CD14-positive monocyte (primary cell): ENCODE results near the gene MCFD2. TPM values are rescaled to one million over a fixed set of nuclear protein-coding genes. Genes with fewer than 3 reads are reported as not detected.

Source experiments
- DNase-seq, 3 donors: peaks; one replicate each; pipeline ENCODE4 v3.0.0-alpha.2; 2011 to 2022
- H2AFZ ChIP-seq: 2 replicates; pipeline ENCODE4 v1.6.0; 2012; ENCODE audit warnings: mild to moderate bottlenecking, low read depth, low read length, inconsistent platforms; ENCODE audit not compliant: insufficient read depth, poor library complexity, severe bottlenecking
- H3K27ac ChIP-seq, 2 donors: 1 replicate in 1 of 2; 2 replicates in 1 of 2; pipeline ENCODE4 v1.5.1; 2012 to 2013; ENCODE audit warnings: low read length in 2 of 2, control low read depth in 1 of 2, inconsistent platforms in 1 of 2, low read depth in 1 of 2, mild to moderate bottlenecking in 1 of 2
- H3K27me3 ChIP-seq, 2 donors: one replicate each; pipeline versions ENCODE4 v1.6.0 to v1.6.1; 2011 to 2013; ENCODE audit warnings: low read length in 2 of 2; ENCODE audit not compliant: control insufficient read depth in 2 of 2, insufficient read depth in 2 of 2
- H3K36me3 ChIP-seq, 2 donors: replicated peaks in 1 of 2; 1 replicate in 1 of 2; 2 replicates in 1 of 2; pipeline versions ENCODE4 v1.5.1 to v1.6.1; 2012 to 2013; ENCODE audit warnings: low read length in 2 of 2, control low read depth in 1 of 2, inconsistent platforms in 1 of 2, mild to moderate bottlenecking in 1 of 2; ENCODE audit not compliant: insufficient read depth in 2 of 2, control insufficient read depth in 1 of 2
- H3K4me1 ChIP-seq, 2 donors: 1 replicate in 1 of 2; 2 replicates in 1 of 2; pipeline versions ENCODE4 v1.5.1 to v1.6.1; 2012 to 2013; ENCODE audit warnings: low read length in 2 of 2, control low read depth in 1 of 2, inconsistent platforms in 1 of 2, mild to moderate bottlenecking in 1 of 2, moderate library complexity in 1 of 2; ENCODE audit not compliant: insufficient read depth in 2 of 2, control insufficient read depth in 1 of 2
- H3K4me2 ChIP-seq: replicated peaks from 2 replicates; pipeline ENCODE3; 2012; ENCODE audit warnings: low read length, moderate library complexity, mild to moderate bottlenecking; ENCODE audit not compliant: poor library complexity, severe bottlenecking; ENCODE audit errors: extremely low read depth
- H3K4me3 ChIP-seq, 3 experiments: fragments of 200-600 bp in 1 of 3; sonication (generic) in 1 of 3; replicated peaks in 1 of 3; 1 replicate in 2 of 3; 2 replicates in 1 of 3; pipeline ENCODE4 v1.5.1; 2011 to 2013; ENCODE audit warnings: low read length in 3 of 3, mild to moderate bottlenecking in 3 of 3, control low read depth in 2 of 3, low read depth in 2 of 3, inconsistent platforms in 1 of 3, moderate library complexity in 1 of 3
- H3K79me2 ChIP-seq: 2 replicates; pipeline ENCODE4 v1.6.0; 2012; ENCODE audit warnings: mild to moderate bottlenecking, control low read depth, inconsistent platforms, low read length, moderate library complexity; ENCODE audit not compliant: insufficient read depth
- H3K9ac ChIP-seq: 2 replicates; pipeline ENCODE4 v1.6.0; 2017; ENCODE audit warnings: low read length, mild to moderate bottlenecking; ENCODE audit not compliant: insufficient read depth, poor library complexity, severe bottlenecking
- H3K9me3 ChIP-seq, 2 donors: replicated peaks in 1 of 2; 1 replicate in 1 of 2; 2 replicates in 1 of 2; pipeline versions ENCODE4 v1.5.1 to v1.6.1; 2012 to 2013; ENCODE audit warnings: low read length in 2 of 2, control low read depth in 1 of 2; ENCODE audit not compliant: control insufficient read depth in 1 of 2, insufficient read depth in 1 of 2
- H4K20me1 ChIP-seq: 2 replicates; pipeline ENCODE4 v1.6.0; 2012; ENCODE audit warnings: mild to moderate bottlenecking, low read length, control low read depth, moderate library complexity; ENCODE audit not compliant: insufficient read depth
- H3K27ac Mint-ChIP-seq, 7 donors: one replicate each; pipeline ENCODE4 v1.8.0; 2020; ENCODE audit warnings: mild to moderate bottlenecking in 7 of 7, mixed read lengths in 7 of 7, moderate library complexity in 6 of 7, inconsistent platforms in 2 of 7
- H3K27me3 Mint-ChIP-seq, 3 donors: one replicate each; pipeline ENCODE4 v1.8.0; 2021 to 2022; ENCODE audit warnings: low read depth in 3 of 3, mild to moderate bottlenecking in 3 of 3, mixed read lengths in 3 of 3, moderate library complexity in 3 of 3, inconsistent platforms in 1 of 3
- H3K36me3 Mint-ChIP-seq, 2 donors: one replicate each; pipeline ENCODE4 v1.8.0; 2020; ENCODE audit warnings: mixed read lengths in 2 of 2, inconsistent platforms in 1 of 2, mild to moderate bottlenecking in 1 of 2
- H3K4me1 Mint-ChIP-seq: one replicate; pipeline ENCODE4 v1.8.0; 2020; ENCODE audit warnings: mild to moderate bottlenecking, mixed read lengths
- H3K4me3 Mint-ChIP-seq, 2 donors: one replicate each; pipeline ENCODE4 v1.8.0; 2020; ENCODE audit warnings: mild to moderate bottlenecking in 2 of 2, mixed read lengths in 2 of 2, moderate library complexity in 1 of 2
- H3K9me3 Mint-ChIP-seq, 7 donors: one replicate each; pipeline ENCODE4 v1.8.0; 2020 to 2022; ENCODE audit warnings: mixed read lengths in 7 of 7, mild to moderate bottlenecking in 6 of 7, moderate library complexity in 6 of 7, inconsistent platforms in 2 of 7
- WGBS: methylation state at CpG from one replicate; pipeline ENCODE4 v1.1.5; 2013; ENCODE audit warnings: missing lambda C conversion rate; ENCODE audit not compliant: insufficient coverage; 5-methylcytosine and 5-hydroxymethylcytosine counted together
- intact Hi-C, 2 donors: fragments of 100-400 bp; cut with micrococcal nuclease; formaldehyde crosslinking; loops; one replicate each; pipeline versions ENCODE4 v1.15.0 to v1.15.1; 2023
- polyA plus RNA-seq, 3 donors: library from polyadenylated mRNA; depleted of rRNA in 1 of 3; unstranded in 2 of 3; stranded (reverse) in 1 of 3; fragments of 300-500 nt in 2 of 3; fragments of >200 nt in 1 of 3; fragmentation: Illumina TruSeq in 2 of 3; gene quantifications; 1 replicate in 2 of 3; 2 replicates in 1 of 3; pipeline ENCODE4 v1.2.3, GENCODE V29; 2012 to 2021
- TF ChIP-seq, protein P1 (sequence below): fragments of 200-600 bp; IDR thresholded peaks from one replicate; pipeline ENCODE4 v1.8.0; 2022; ENCODE audit warnings: antibody characterized with exemption, mild to moderate bottlenecking

The MCFD2 gene
- polyA plus RNA-seq, 3 donors = 23.8 to 38.5 (median 33.6) TPM

DNA sequence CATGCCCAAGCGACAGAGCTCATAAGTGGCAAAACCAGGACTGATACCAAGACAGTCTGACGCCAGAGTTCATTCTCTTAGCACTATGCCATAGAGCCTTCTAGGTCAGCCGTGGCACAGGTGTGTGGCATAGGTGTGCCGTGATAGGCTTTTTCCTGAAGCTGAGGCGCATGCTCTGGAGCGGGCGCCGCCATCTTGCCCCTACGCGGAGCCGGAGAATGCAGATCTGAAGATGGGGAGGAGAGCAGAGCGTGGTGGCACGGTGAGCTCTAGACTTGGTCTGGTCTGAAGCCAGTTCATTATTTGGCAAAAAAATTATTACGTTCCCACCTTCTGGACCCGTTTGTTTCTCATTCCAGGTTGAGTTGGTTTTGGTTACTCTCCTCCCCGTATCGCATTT, 16.6 kb downstream of the MCFD2 start:
- Histone ChIP-seq H3K79me2 (no peaks in the 10 kb centered on the region), H3K9me3 (no peaks in the 10 kb centered on the region), H3K4me2 (no peak overlapping the region), H3K4me1 (no peaks in the 10 kb centered on the region), H2AFZ (no peak overlapping the region), H3K36me3 (no peaks in the 10 kb centered on the region), H3K9ac (no peak overlapping the region), H3K27ac (no peak overlapping the region), H3K27me3 (no peaks in the 10 kb centered on the region), H3K4me3 (no peak overlapping the region), H4K20me1 (no peaks in the 10 kb centered on the region)
- WGBS = 99% methylated on average over 14 of the region's 17 CpGs
- TF ChIP-seq, protein P1, sequence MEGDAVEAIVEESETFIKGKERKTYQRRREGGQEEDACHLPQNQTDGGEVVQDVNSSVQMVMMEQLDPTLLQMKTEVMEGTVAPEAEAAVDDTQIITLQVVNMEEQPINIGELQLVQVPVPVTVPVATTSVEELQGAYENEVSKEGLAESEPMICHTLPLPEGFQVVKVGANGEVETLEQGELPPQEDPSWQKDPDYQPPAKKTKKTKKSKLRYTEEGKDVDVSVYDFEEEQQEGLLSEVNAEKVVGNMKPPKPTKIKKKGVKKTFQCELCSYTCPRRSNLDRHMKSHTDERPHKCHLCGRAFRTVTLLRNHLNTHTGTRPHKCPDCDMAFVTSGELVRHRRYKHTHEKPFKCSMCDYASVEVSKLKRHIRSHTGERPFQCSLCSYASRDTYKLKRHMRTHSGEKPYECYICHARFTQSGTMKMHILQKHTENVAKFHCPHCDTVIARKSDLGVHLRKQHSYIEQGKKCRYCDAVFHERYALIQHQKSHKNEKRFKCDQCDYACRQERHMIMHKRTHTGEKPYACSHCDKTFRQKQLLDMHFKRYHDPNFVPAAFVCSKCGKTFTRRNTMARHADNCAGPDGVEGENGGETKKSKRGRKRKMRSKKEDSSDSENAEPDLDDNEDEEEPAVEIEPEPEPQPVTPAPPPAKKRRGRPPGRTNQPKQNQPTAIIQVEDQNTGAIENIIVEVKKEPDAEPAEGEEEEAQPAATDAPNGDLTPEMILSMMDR = no peak
- Mint-ChIP-seq H3K4me3 (no peak overlapping the region), H3K9me3 (no peaks in the 10 kb centered on the region), H3K4me1 (peaks cover 7% of the 10 kb centered on the region), H3K27ac (no peak overlapping the region), H3K27me3 (no peaks in the 10 kb centered on the region), H3K36me3 (peaks cover 8 to 18% of the 10 kb centered on the region in 2 donors)
- intact Hi-C loops = no loop called here
- no peak for DNase-seq

DNA sequence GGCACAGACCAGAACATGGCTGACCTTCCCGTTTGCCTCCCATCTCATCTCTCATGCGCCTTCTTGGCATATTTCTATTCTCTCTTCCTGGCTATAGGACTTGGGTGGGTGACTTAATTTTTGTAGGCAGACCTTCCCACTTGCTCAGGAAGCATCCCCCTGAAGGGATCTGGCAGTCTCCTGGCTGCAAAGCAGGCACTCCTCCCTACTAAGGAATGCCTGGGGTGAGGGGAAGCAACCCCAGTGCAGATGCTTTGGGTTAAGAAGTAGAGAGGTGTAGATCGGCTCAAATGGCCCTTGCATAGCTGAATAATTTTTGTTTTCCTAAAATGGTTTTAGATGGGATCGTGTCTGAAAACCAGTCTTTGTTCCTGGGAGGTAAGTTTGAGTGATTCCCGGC, 17.6 kb downstream of the MCFD2 start:
- intact Hi-C loops = no loop called here
- Mint-ChIP-seq H3K27me3 (no peaks in the 10 kb centered on the region), H3K36me3 (peaks cover 5 to 15% of the 10 kb centered on the region in 2 donors), H3K27ac (no peak overlapping the region), H3K9me3 (no peaks in the 10 kb centered on the region), H3K4me3 (no peak overlapping the region), H3K4me1 (peaks cover 2% of the 10 kb centered on the region)
- TF ChIP-seq, protein P1 = no peak
- Histone ChIP-seq H3K27ac (no peak overlapping the region), H3K9ac (no peak overlapping the region), H3K4me3 (no peak overlapping the region), H3K9me3 (no peaks in the 10 kb centered on the region), H3K36me3 (no peaks in the 10 kb centered on the region), H3K79me2 (no peaks in the 10 kb centered on the region), H3K27me3 (no peaks in the 10 kb centered on the region), H4K20me1 (no peaks in the 10 kb centered on the region), H3K4me1 (no peaks in the 10 kb centered on the region), H2AFZ (no peak overlapping the region), H3K4me2 (no peak overlapping the region)
- WGBS = 79% methylated on average over 3 of the region's 5 CpGs
- DNase-seq = no peak
